Smooth muscle cell (in vitro differentiated cells): ENCODE results near the gene TBL1XR1. TPM values are rescaled to one million over a fixed set of nuclear protein-coding genes. Genes with fewer than 3 reads are reported as not detected.

ENCODE experiments used
- DNase-seq: peaks from one replicate; lab custom pipeline; 2025; ENCODE audit not compliant: unreplicated experiment; lab: John Stamatoyannopoulos, UW
- H2AFZ ChIP-seq: fragments of 200-600 bp; sonication (generic); 2 replicates; pipeline ENCODE4 v1.6.0; 2016; ENCODE audit warnings: antibody characterized with exemption, low read depth, mild to moderate bottlenecking
- H3F3A ChIP-seq: fragments of 200-600 bp; sonication (generic); 2 replicates; pipeline ENCODE4 v1.6.0; 2017; ENCODE audit warnings: antibody characterized with exemption, low read depth
- H3K27ac ChIP-seq: fragments of 200-600 bp; sonication (generic); 2 replicates; pipeline ENCODE4 v1.5.1; 2016; ENCODE audit warnings: low read depth, mild to moderate bottlenecking
- H3K27me3 ChIP-seq: fragments of 200-600 bp; sonication (generic); 2 replicates; pipeline ENCODE4 v1.6.1; 2016; ENCODE audit warnings: low read depth, mild to moderate bottlenecking
- H3K36me3 ChIP-seq: fragments of 200-600 bp; sonication (generic); 2 replicates; pipeline ENCODE4 v1.5.1; 2016; ENCODE audit warnings: low read depth
- H3K4me1 ChIP-seq: fragments of 200-600 bp; sonication (generic); 2 replicates; pipeline ENCODE4 v1.5.1; 2016; ENCODE audit warnings: low read depth
- H3K4me2 ChIP-seq: fragments of 200-600 bp; sonication (generic); 2 replicates; pipeline ENCODE4 v1.6.0; 2016; ENCODE audit warnings: mild to moderate bottlenecking
- H3K4me3 ChIP-seq: fragments of 200-600 bp; sonication (generic); 2 replicates; pipeline ENCODE4 v1.5.1; 2016; ENCODE audit warnings: mild to moderate bottlenecking
- H3K79me2 ChIP-seq: fragments of 200-600 bp; sonication (generic); 2 replicates; pipeline ENCODE4 v1.6.0; 2016; ENCODE audit warnings: low read depth, mild to moderate bottlenecking
- H3K9ac ChIP-seq: fragments of 200-600 bp; sonication (generic); 2 replicates; pipeline ENCODE4 v1.6.0; 2016; ENCODE audit warnings: low read depth
- H3K9me3 ChIP-seq: fragments of 200-600 bp; sonication (generic); replicated peaks from 2 replicates; pipeline ENCODE4 v1.5.1; 2016; ENCODE audit warnings: low read depth
- H4K20me1 ChIP-seq: fragments of 200-600 bp; sonication (generic); 2 replicates; pipeline ENCODE4 v1.6.0; 2016; ENCODE audit warnings: low read depth
- WGBS: methylation state at CpG from one replicate; pipeline ENCODE4 v1.1.7; 2016; ENCODE audit warnings: low lambda C conversion rate; 5-methylcytosine and 5-hydroxymethylcytosine counted together
- polyA plus RNA-seq: library from polyadenylated mRNA; unstranded; fragments of >200 nt; fragmentation: Nextera tagmentation; extraction: Ambion mirVana; gene quantifications from 2 replicates; pipeline ENCODE4 v1.2.1, GENCODE V29; 2016
- total RNA-seq: library from RNA; depleted of rRNA; stranded (reverse); fragments of >200 nt; gene quantifications from 2 replicates; pipeline ENCODE4 v1.2.3, GENCODE V29; 2014
- TF ChIP-seq, protein P1 (sequence below): fragments of 200-600 bp; sonication (generic); IDR thresholded peaks from 2 replicates; pipeline ENCODE4 v1.5.1; 2017; ENCODE audit warnings: borderline replicate concordance, mild to moderate bottlenecking, antibody characterized with exemption; ENCODE audit not compliant: insufficient read depth, poor library complexity, severe bottlenecking

TBL1XR1 gene
- total and polyA plus RNA-seq, 2 experiments from 2014 or later = 19.9 to 115 TPM

DNA sequence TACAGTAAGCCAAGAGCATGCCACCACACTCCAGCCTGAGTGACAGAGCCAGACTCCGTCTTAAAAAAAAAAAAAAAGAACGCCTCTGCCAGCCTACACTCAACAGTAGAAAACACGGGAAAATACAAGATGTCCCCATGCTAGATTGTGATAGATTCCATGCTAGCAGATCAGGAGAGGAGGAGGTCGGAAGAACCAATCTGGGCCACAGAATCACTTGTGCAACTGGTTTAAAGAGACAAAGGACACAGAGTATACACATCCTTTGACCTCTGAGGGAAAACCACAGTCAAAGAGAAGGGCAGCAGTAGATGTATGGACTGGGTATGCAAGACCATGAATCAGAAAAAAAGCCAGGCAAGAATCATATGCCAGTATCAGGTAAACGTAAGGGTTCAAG lies 15.9 kb downstream of the TBL1XR1 start:
- Histone ChIP-seq H3F3A (no peaks in the 10 kb centered on the region), H3K4me2 (no peak overlapping the region), H3K27ac (no peak overlapping the region), H3K4me3 (no peak overlapping the region), H3K36me3 (no peaks in the 10 kb centered on the region), H2AFZ (no peak overlapping the region), H3K4me1 (peaks cover 3% of the 10 kb centered on the region), H3K27me3 (no peaks in the 10 kb centered on the region), H3K9me3 (no peaks in the 10 kb centered on the region), H3K9ac (no peak overlapping the region), H4K20me1 (peaks cover 100% of the 10 kb centered on the region), H3K79me2 (peaks cover 100% of the 10 kb centered on the region)
- TF ChIP-seq, protein P1, sequence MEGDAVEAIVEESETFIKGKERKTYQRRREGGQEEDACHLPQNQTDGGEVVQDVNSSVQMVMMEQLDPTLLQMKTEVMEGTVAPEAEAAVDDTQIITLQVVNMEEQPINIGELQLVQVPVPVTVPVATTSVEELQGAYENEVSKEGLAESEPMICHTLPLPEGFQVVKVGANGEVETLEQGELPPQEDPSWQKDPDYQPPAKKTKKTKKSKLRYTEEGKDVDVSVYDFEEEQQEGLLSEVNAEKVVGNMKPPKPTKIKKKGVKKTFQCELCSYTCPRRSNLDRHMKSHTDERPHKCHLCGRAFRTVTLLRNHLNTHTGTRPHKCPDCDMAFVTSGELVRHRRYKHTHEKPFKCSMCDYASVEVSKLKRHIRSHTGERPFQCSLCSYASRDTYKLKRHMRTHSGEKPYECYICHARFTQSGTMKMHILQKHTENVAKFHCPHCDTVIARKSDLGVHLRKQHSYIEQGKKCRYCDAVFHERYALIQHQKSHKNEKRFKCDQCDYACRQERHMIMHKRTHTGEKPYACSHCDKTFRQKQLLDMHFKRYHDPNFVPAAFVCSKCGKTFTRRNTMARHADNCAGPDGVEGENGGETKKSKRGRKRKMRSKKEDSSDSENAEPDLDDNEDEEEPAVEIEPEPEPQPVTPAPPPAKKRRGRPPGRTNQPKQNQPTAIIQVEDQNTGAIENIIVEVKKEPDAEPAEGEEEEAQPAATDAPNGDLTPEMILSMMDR = no peak
- DNase-seq = no peak
- 83% methylated on average over 5 of the region's 5 CpGs for WGBS

DNA sequence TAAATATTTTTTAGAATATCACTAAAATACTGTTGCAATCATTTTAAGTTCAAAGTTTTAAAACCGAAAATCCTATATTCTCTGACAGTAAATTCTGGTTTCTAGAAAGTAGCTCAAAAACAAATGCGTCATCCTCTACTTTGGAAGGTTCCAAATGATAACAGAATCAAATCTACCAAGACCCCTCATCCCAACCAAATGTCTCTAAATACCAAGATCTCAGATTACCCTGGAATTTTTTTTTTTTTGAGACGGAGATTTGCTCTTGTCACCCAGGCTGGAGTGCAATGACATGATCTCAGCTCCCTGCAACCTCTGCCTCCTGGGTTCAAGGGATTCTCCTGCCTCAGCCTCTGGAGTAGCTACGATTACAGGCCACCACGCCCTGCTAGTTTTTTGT lies 16.8 kb downstream of the TBL1XR1 start:
- no peak overlapping the region for H3K4me3 ChIP-seq
- peaks cover 100% of the 10 kb centered on the region for H3K79me2 ChIP-seq
- H3K4me2 ChIP-seq = no peak overlapping the region
- H3K36me3 ChIP-seq = no peaks in the 10 kb centered on the region
- H3K9me3 ChIP-seq = no peaks in the 10 kb centered on the region
- TF ChIP-seq, protein P1 = no peak
- no peak overlapping the region for H3K9ac ChIP-seq
- peaks cover 1% of the 10 kb centered on the region for H3K4me1 ChIP-seq
- 89% methylated on average over 5 of the region's 5 CpGs for WGBS
- peak overlapping the region; percentile 51 for H3K27ac ChIP-seq
- no peaks in the 10 kb centered on the region for H3F3A ChIP-seq
- peaks cover 100% of the 10 kb centered on the region for H4K20me1 ChIP-seq
- H3K27me3 ChIP-seq = no peaks in the 10 kb centered on the region
- no peak overlapping the region for H2AFZ ChIP-seq
- DNase-seq = no peak

DNA sequence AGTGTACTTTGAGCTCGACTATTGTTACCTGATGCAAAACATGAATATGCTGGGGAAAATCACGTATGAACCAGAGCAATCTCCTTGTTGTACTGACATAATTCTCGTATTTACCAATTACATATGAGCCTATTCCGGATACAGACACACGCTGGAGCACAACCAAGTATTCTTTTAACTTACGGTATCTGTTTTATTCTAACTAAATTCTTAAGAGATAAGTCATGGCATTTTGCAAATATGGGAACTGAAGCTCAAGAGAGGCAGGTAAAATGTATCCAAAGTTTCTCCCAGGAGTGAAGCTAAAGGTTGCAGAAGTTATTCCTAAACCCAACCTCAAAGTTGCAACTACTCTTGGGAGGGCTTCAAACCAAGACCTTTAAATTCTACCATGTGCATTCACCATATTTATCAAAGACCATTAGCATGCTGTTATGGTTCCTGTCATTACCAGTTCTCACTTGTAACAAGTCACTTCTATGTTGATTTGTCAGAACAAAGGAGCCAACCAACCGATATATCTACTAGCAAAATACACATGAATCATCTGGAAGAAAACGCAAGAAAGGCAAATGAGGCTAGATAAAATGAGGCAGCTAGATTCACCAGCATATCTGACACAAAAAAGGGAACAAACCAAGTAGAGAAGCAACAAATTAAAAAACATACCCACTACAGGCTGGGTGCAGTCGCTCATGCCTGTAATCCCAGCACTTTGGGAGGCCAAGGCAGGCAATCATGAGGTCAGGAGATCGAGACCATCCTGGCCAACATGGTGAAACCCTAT lies 17.8 kb downstream of the TBL1XR1 start:
- Histone ChIP-seq H3K4me1 (peaks cover 7% of the 10 kb centered on the region), H3K27ac (peak overlapping the region; percentile 51), H3K9ac (no peak overlapping the region), H2AFZ (no peak overlapping the region), H3K4me3 (no peak overlapping the region), H3K4me2 (no peak overlapping the region), H3K36me3 (no peaks in the 10 kb centered on the region), H3K9me3 (no peaks in the 10 kb centered on the region), H3F3A (no peaks in the 10 kb centered on the region), H4K20me1 (peaks cover 100% of the 10 kb centered on the region), H3K79me2 (peaks cover 100% of the 10 kb centered on the region), H3K27me3 (no peaks in the 10 kb centered on the region)
- DNase-seq = no peak
- 85% methylated on average over 10 of the region's 10 CpGs for WGBS
- TF ChIP-seq, protein P1 = no peak
